ENCODE data around the gene CACNA2D1.

The CACNA2D1 gene

GRCh38 chr7:82173400-82174021 lies 270.1 kb downstream of the CACNA2D1 start:
- H3K9me3 ChIP-seq (replicated peaks; ENCODE audit: low read length), result no peaks in the 10 kb centered on the region
- H3K9ac ChIP-seq (ENCODE audit: low read depth, low read length), result no peak overlapping the region
- H3K36me3 ChIP-seq (ENCODE audit: insufficient read depth, low read length), result no peaks in the 10 kb centered on the region
- H3K4me2 ChIP-seq (ENCODE audit: low read length), result no peak overlapping the region
- H3K4me3 ChIP-seq (ENCODE audit: low read length), result no peak overlapping the region
- H3K4me1 ChIP-seq (ENCODE audit: control insufficient read depth, insufficient read depth, low read length), result no peaks in the 10 kb centered on the region
- no peaks in the 10 kb centered on the region for H3K27me3 ChIP-seq (ENCODE audit: control insufficient read depth, insufficient read depth, low read length)

- Histone ChIP-seq H3K9me3 (replicated peaks; ENCODE audit: low read length) (no peaks in the 10 kb centered on the region), H3K4me1 (ENCODE audit: control insufficient read depth, insufficient read depth, low read length) (no peaks in the 10 kb centered on the region), H3K36me3 (ENCODE audit: insufficient read depth, low read length) (no peaks in the 10 kb centered on the region), H3K4me2 (ENCODE audit: low read length) (no peak overlapping the region), H3K27me3 (ENCODE audit: control insufficient read depth, insufficient read depth, low read length) (no peaks in the 10 kb centered on the region), H3K4me3 (ENCODE audit: low read length) (no peak overlapping the region), H3K9ac (ENCODE audit: low read depth, low read length) (no peak overlapping the region)
Measured at GRCh38 chr7:82172881-82173280, 270.7 kb downstream of the CACNA2D1 start.

GRCh38 chr7:82172017-82172416 lies 271.6 kb downstream of the CACNA2D1 start:
- Histone ChIP-seq H3K4me2 (ENCODE audit: low read length) (no peak overlapping the region), H3K9ac (ENCODE audit: low read depth, low read length) (no peak overlapping the region), H3K4me3 (ENCODE audit: low read length) (no peak overlapping the region), H3K9me3 (replicated peaks; ENCODE audit: low read length) (no peaks in the 10 kb centered on the region), H3K36me3 (ENCODE audit: insufficient read depth, low read length) (no peaks in the 10 kb centered on the region), H3K27me3 (ENCODE audit: control insufficient read depth, insufficient read depth, low read length) (no peaks in the 10 kb centered on the region), H3K4me1 (ENCODE audit: control insufficient read depth, insufficient read depth, low read length) (no peaks in the 10 kb centered on the region)

GRCh38 chr7:82167558-82168314 lies 275.8 kb downstream of the CACNA2D1 start:
- Histone ChIP-seq H3K9me3 (replicated peaks; ENCODE audit: low read length) (no peaks in the 10 kb centered on the region), H3K27me3 (ENCODE audit: control insufficient read depth, insufficient read depth, low read length) (no peaks in the 10 kb centered on the region), H3K36me3 (ENCODE audit: insufficient read depth, low read length) (no peaks in the 10 kb centered on the region), H3K9ac (ENCODE audit: low read depth, low read length) (no peak overlapping the region), H3K4me3 (ENCODE audit: low read length) (no peak overlapping the region), H3K4me2 (ENCODE audit: low read length) (no peak overlapping the region), H3K4me1 (ENCODE audit: control insufficient read depth, insufficient read depth, low read length) (peaks cover 7% of the 10 kb centered on the region)

- no peaks in the 10 kb centered on the region for H3K9me3 ChIP-seq (replicated peaks; ENCODE audit: low read length)
- peaks cover 7% of the 10 kb centered on the region for H3K4me1 ChIP-seq (ENCODE audit: control insufficient read depth, insufficient read depth, low read length)
- no peak overlapping the region for H3K9ac ChIP-seq (ENCODE audit: low read depth, low read length)
- no peaks in the 10 kb centered on the region for H3K27me3 ChIP-seq (ENCODE audit: control insufficient read depth, insufficient read depth, low read length)
- no peak overlapping the region for H3K4me3 ChIP-seq (ENCODE audit: low read length)
- no peak overlapping the region for H3K4me2 ChIP-seq (ENCODE audit: low read length)
- no peaks in the 10 kb centered on the region for H3K36me3 ChIP-seq (ENCODE audit: insufficient read depth, low read length)
Measured at GRCh38 chr7:82166260-82167015, 277.1 kb downstream of the CACNA2D1 start.

- Histone ChIP-seq H3K9ac (ENCODE audit: low read depth, low read length) (no peak overlapping the region), H3K9me3 (replicated peaks; ENCODE audit: low read length) (no peaks in the 10 kb centered on the region), H3K4me1 (ENCODE audit: control insufficient read depth, insufficient read depth, low read length) (peaks cover 7% of the 10 kb centered on the region)
Measured at GRCh38 chr7:82164813-82165212, 278.8 kb downstream of the CACNA2D1 start.

GRCh38 chr7:82164410-82164809 lies 279.2 kb downstream of the CACNA2D1 start:
- no peak overlapping the region for H3K4me2 ChIP-seq (ENCODE audit: low read length)
- no peaks in the 10 kb centered on the region for H3K27me3 ChIP-seq (ENCODE audit: control insufficient read depth, insufficient read depth, low read length)
- no peak overlapping the region for H3K9ac ChIP-seq (ENCODE audit: low read depth, low read length)
- H3K4me1 ChIP-seq (ENCODE audit: control insufficient read depth, insufficient read depth, low read length), result peaks cover 7% of the 10 kb centered on the region
- H3K36me3 ChIP-seq (ENCODE audit: insufficient read depth, low read length), result no peaks in the 10 kb centered on the region
- H3K4me3 ChIP-seq (ENCODE audit: low read length), result no peak overlapping the region
- no peaks in the 10 kb centered on the region for H3K9me3 ChIP-seq (replicated peaks; ENCODE audit: low read length)

More at GRCh38 chr7:82164813-82165212, 278.8 kb downstream of the CACNA2D1 start:
- Histone ChIP-seq H3K4me3 (ENCODE audit: low read length) (no peak overlapping the region), H3K27me3 (ENCODE audit: control insufficient read depth, insufficient read depth, low read length) (no peaks in the 10 kb centered on the region), H3K36me3 (ENCODE audit: insufficient read depth, low read length) (no peaks in the 10 kb centered on the region), H3K4me2 (ENCODE audit: low read length) (no peak overlapping the region)

- Histone ChIP-seq H3K4me2 (ENCODE audit: low read length) (no peak overlapping the region), H3K4me3 (ENCODE audit: low read length) (no peak overlapping the region), H3K36me3 (ENCODE audit: insufficient read depth, low read length) (no peaks in the 10 kb centered on the region), H3K4me1 (ENCODE audit: control insufficient read depth, insufficient read depth, low read length) (peaks cover 7% of the 10 kb centered on the region), H3K27me3 (ENCODE audit: control insufficient read depth, insufficient read depth, low read length) (no peaks in the 10 kb centered on the region), H3K9ac (ENCODE audit: low read depth, low read length) (no peak overlapping the region), H3K9me3 (replicated peaks; ENCODE audit: low read length) (no peaks in the 10 kb centered on the region)
Measured at GRCh38 chr7:82163586-82163985, 280.0 kb downstream of the CACNA2D1 start.

GRCh38 chr7:82162289-82162688 lies 281.3 kb downstream of the CACNA2D1 start:
- Histone ChIP-seq H3K4me1 (ENCODE audit: control insufficient read depth, insufficient read depth, low read length) (peaks cover 7% of the 10 kb centered on the region), H3K9ac (ENCODE audit: low read depth, low read length) (no peak overlapping the region), H3K4me2 (ENCODE audit: low read length) (no peak overlapping the region), H3K27me3 (ENCODE audit: control insufficient read depth, insufficient read depth, low read length) (no peaks in the 10 kb centered on the region), H3K36me3 (ENCODE audit: insufficient read depth, low read length) (no peaks in the 10 kb centered on the region), H3K4me3 (ENCODE audit: low read length) (no peak overlapping the region), H3K9me3 (replicated peaks; ENCODE audit: low read length) (no peaks in the 10 kb centered on the region)

- no peaks in the 10 kb centered on the region for H3K36me3 ChIP-seq (ENCODE audit: insufficient read depth, low read length)
- H3K4me2 ChIP-seq (ENCODE audit: low read length), result no peak overlapping the region
- no peaks in the 10 kb centered on the region for H3K9me3 ChIP-seq (replicated peaks; ENCODE audit: low read length)
- no peaks in the 10 kb centered on the region for H3K27me3 ChIP-seq (ENCODE audit: control insufficient read depth, insufficient read depth, low read length)
- H3K4me3 ChIP-seq (ENCODE audit: low read length), result no peak overlapping the region
- H3K9ac ChIP-seq (ENCODE audit: low read depth, low read length), result no peak overlapping the region
- no peaks in the 10 kb centered on the region for H3K4me1 ChIP-seq (ENCODE audit: control insufficient read depth, insufficient read depth, low read length)
Measured at GRCh38 chr7:82158327-82158726, 285.2 kb downstream of the CACNA2D1 start.

GRCh38 chr7:82156893-82157292 lies 286.7 kb downstream of the CACNA2D1 start:
- H3K4me3 ChIP-seq (ENCODE audit: low read length), result no peak overlapping the region
- no peaks in the 10 kb centered on the region for H3K27me3 ChIP-seq (ENCODE audit: control insufficient read depth, insufficient read depth, low read length)
- H3K36me3 ChIP-seq (ENCODE audit: insufficient read depth, low read length), result no peaks in the 10 kb centered on the region
- H3K4me2 ChIP-seq (ENCODE audit: low read length), result no peak overlapping the region
- H3K9me3 ChIP-seq (replicated peaks; ENCODE audit: low read length), result no peaks in the 10 kb centered on the region
- H3K9ac ChIP-seq (ENCODE audit: low read depth, low read length), result no peak overlapping the region
- no peaks in the 10 kb centered on the region for H3K4me1 ChIP-seq (ENCODE audit: control insufficient read depth, insufficient read depth, low read length)

Data from skeletal muscle satellite cell (primary cell).